Neural progenitor cell (in vitro differentiated cells): ENCODE data around the gene RREB1. TPM values are rescaled to one million over a fixed set of nuclear protein-coding genes. Genes with fewer than 3 reads are reported as not detected.
A peak's percentile ranks its signal among the peaks of the same experiment; 100 is the strongest.

Experiments used
- DNase-seq: peaks from one replicate; pipeline ENCODE4 v3.0.0-alpha.2; 2016; ENCODE audit warnings: low spot score
- H2AFZ ChIP-seq: fragments of 200-600 bp; sonication (generic); replicated peaks from 2 replicates; pipeline ENCODE4 v1.6.1; 2016; ENCODE audit warnings: antibody characterized with exemption
- H3F3A ChIP-seq: fragments of 200-600 bp; sonication (generic); 2 replicates; pipeline ENCODE4 v1.6.1; 2016; ENCODE audit warnings: antibody characterized with exemption, low read depth
- H3K27ac ChIP-seq: fragments of 200-600 bp; sonication (generic); 2 replicates; pipeline ENCODE4 v1.5.1; 2016; ENCODE audit warnings: mild to moderate bottlenecking
- H3K27me3 ChIP-seq: fragments of 200-600 bp; sonication (generic); 2 replicates; pipeline ENCODE4 v1.6.1; 2016; ENCODE audit warnings: mild to moderate bottlenecking, moderate library complexity
- H3K36me3 ChIP-seq: fragments of 200-600 bp; sonication (generic); 2 replicates; pipeline ENCODE4 v1.5.1; 2016
- H3K4me1 ChIP-seq: fragments of 200-600 bp; sonication (generic); 2 replicates; pipeline ENCODE4 v1.6.1; 2016; ENCODE audit warnings: mixed run types
- H3K4me2 ChIP-seq: fragments of 200-600 bp; sonication (generic); 2 replicates; pipeline ENCODE4 v1.6.1; 2016
- H3K4me3 ChIP-seq: fragments of 200-600 bp; sonication (generic); 2 replicates; pipeline ENCODE4 v1.5.1; 2016
- H3K79me2 ChIP-seq: fragments of 200-600 bp; sonication (generic); 2 replicates; pipeline ENCODE4 v1.6.1; 2016; ENCODE audit warnings: low read depth
- H3K9ac ChIP-seq: fragments of 200-600 bp; sonication (generic); 2 replicates; pipeline ENCODE4 v1.6.1; 2016
- H3K9me3 ChIP-seq: fragments of 200-600 bp; sonication (generic); 2 replicates; pipeline ENCODE4 v1.5.1; 2016; ENCODE audit warnings: low read depth
- H4K20me1 ChIP-seq: fragments of 200-600 bp; sonication (generic); 2 replicates; pipeline ENCODE4 v1.6.1; 2016; ENCODE audit warnings: low read depth
- H3K27ac Mint-ChIP-seq: 3 replicates; pipeline ENCODE4 v1.8.0; 2021; ENCODE audit warnings: mixed read lengths
- H3K27me3 Mint-ChIP-seq: 2 replicates; pipeline ENCODE4 v1.8.0; 2022; ENCODE audit warnings: low read depth, mild to moderate bottlenecking, inconsistent platforms, moderate library complexity, mixed read lengths; ENCODE audit not compliant: insufficient read depth
- H3K36me3 Mint-ChIP-seq: 3 replicates; pipeline ENCODE4 v1.8.0; 2021; ENCODE audit warnings: mixed read lengths
- H3K4me1 Mint-ChIP-seq: 3 replicates; pipeline ENCODE4 v1.8.0; 2021; ENCODE audit warnings: mixed read lengths
- H3K4me3 Mint-ChIP-seq: 3 replicates; pipeline ENCODE4 v1.8.0; 2021; ENCODE audit warnings: mild to moderate bottlenecking, moderate library complexity, mixed read lengths
- H3K9me3 Mint-ChIP-seq: 3 replicates; pipeline ENCODE4 v1.8.0; 2020; ENCODE audit warnings: mixed read lengths
- EZH2 ChIP-seq: fragments of 200-600 bp; sonication (generic); IDR thresholded peaks from 2 replicates; pipeline ENCODE4 v1.6.1; 2017; ENCODE audit warnings: antibody characterized with exemption, mild to moderate bottlenecking, moderate library complexity
- EZH2phosphoT487 ChIP-seq: fragments of 200-600 bp; sonication (generic); IDR thresholded peaks from 2 replicates; pipeline ENCODE4 v1.6.1; 2017; ENCODE audit warnings: antibody characterized with exemption
- total RNA-seq: library from RNA; depleted of rRNA; stranded (reverse); fragments of >200 nt; gene quantifications from 2 replicates; pipeline ENCODE4 v1.2.3, GENCODE V29; 2015; ENCODE audit warnings: low replicate concordance
- TF ChIP-seq, protein P1 (sequence below): fragments of 200-600 bp; sonication (generic); IDR thresholded peaks from 2 replicates; pipeline ENCODE4 v1.5.1; 2017; ENCODE audit warnings: antibody characterized with exemption, mild to moderate bottlenecking

Gene RREB1
- total RNA-seq, 1 donor from 2014 or later, result 12.1 TPM

DNA sequence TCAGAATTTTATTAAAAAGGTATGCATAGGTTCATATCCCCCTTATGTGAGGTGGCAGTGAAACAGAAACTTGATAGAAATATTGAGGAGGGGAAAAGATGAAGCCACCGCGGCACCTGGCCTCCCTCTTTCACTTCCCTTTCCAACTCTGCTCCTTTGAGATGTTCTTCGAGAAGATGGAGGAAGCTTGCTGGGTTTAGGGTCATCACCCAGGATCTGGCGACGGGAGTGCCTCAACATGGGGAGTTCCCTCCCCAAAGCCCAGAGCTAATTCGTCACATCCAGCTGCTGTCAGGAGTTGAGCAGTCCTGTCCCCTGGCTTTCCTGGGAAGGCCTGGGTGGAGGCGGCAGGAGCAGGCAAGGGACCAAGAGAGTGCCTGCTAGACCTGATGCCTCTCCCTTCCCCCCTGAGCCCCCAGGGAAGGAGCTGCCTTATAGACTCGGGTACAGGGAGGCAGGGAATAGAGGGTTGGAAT, 29.1 kb downstream of the RREB1 start:
- no peaks in the 10 kb centered on the region for H3K9me3 Mint-ChIP-seq
- peaks cover 44% of the 10 kb centered on the region for H3K4me1 Mint-ChIP-seq

DNA sequence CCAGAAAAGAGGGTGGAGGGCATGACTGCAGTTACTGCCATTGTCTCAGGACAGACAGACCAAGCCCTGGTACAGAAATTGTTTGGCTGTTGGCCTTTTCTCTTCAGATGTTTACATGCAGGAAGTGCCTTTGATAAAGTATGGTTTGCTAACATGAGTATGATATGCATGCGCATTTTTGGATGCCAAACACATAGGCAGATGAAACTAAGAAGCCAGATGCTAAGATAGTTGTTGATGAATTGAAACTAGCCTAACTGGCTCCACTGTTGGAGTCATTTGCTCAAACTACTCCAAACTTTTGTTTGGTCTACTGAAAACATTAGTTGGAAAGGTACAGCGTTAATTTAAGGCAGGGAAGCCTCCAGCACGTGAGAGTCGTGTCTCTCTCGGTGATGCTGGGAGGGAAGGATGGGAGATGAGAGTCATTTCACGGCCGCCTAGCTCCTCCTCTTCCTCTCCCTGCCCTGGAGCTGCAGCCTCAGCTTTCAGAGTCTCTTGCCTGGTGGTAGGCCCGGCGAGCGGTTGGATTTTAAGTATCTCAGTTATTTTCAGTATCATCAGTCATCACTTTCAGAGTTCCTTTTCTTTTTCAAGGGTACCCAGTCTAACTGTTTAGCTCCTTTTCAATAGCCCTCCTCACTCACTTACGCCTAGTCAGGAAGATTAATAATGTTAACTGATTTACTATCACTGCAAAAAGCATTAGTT, 29.7 kb downstream of the RREB1 start:
- peaks cover 9% of the 10 kb centered on the region for H3K27me3 ChIP-seq
- H3K4me1 Mint-ChIP-seq, result peaks cover 44% of the 10 kb centered on the region
- H3K9me3 ChIP-seq, result no peaks in the 10 kb centered on the region
- H3K4me1 ChIP-seq, result peaks cover 42% of the 10 kb centered on the region
- H3K36me3 Mint-ChIP-seq, result no peaks in the 10 kb centered on the region
- peaks cover 58% of the 10 kb centered on the region for H3K79me2 ChIP-seq
- no peak overlapping the region for H2AFZ ChIP-seq
- H3K27ac Mint-ChIP-seq, result peak overlapping the region; percentile 64
- no peaks in the 10 kb centered on the region for H3K36me3 ChIP-seq
- peak overlapping the region; percentile 33 for H3K4me2 ChIP-seq
- peaks cover 69% of the 10 kb centered on the region for H4K20me1 ChIP-seq
- peak; percentile 48 for DNase-seq
- H3K27me3 Mint-ChIP-seq, result peaks cover 4% of the 10 kb centered on the region
- no peak overlapping the region for H3K4me3 ChIP-seq
- peak overlapping the region; percentile 74 for H3K4me3 Mint-ChIP-seq
- H3F3A ChIP-seq, result peaks cover 38% of the 10 kb centered on the region
- no peak overlapping the region for H3K9ac ChIP-seq
- H3K27ac ChIP-seq, result no peak overlapping the region
- H3K9me3 Mint-ChIP-seq, result no peaks in the 10 kb centered on the region
- no peak for TF ChIP-seq EZH2phosphoT487
- TF ChIP-seq EZH2, result no peak
- TF ChIP-seq, protein P1, sequence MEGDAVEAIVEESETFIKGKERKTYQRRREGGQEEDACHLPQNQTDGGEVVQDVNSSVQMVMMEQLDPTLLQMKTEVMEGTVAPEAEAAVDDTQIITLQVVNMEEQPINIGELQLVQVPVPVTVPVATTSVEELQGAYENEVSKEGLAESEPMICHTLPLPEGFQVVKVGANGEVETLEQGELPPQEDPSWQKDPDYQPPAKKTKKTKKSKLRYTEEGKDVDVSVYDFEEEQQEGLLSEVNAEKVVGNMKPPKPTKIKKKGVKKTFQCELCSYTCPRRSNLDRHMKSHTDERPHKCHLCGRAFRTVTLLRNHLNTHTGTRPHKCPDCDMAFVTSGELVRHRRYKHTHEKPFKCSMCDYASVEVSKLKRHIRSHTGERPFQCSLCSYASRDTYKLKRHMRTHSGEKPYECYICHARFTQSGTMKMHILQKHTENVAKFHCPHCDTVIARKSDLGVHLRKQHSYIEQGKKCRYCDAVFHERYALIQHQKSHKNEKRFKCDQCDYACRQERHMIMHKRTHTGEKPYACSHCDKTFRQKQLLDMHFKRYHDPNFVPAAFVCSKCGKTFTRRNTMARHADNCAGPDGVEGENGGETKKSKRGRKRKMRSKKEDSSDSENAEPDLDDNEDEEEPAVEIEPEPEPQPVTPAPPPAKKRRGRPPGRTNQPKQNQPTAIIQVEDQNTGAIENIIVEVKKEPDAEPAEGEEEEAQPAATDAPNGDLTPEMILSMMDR, result no peak

More for the DNA sequence above, 29.1 kb downstream of the RREB1 start:
- no peaks in the 10 kb centered on the region for H3K36me3 Mint-ChIP-seq
- TF ChIP-seq EZH2phosphoT487 (no peak), EZH2 (no peak)
- TF ChIP-seq, protein P1, result no peak
- no peak overlapping the region for H3K27ac ChIP-seq
- H3K36me3 ChIP-seq, result no peaks in the 10 kb centered on the region
- peak overlapping the region; percentile 33 for H3K4me2 ChIP-seq
- H3K4me1 ChIP-seq, result peaks cover 42% of the 10 kb centered on the region
- H3K79me2 ChIP-seq, result peaks cover 58% of the 10 kb centered on the region
- H4K20me1 ChIP-seq, result peaks cover 75% of the 10 kb centered on the region
- no peak overlapping the region for H3K4me3 Mint-ChIP-seq
- peaks cover 4% of the 10 kb centered on the region for H3K27me3 Mint-ChIP-seq
- no peak overlapping the region for H3K4me3 ChIP-seq
- no peak overlapping the region for H2AFZ ChIP-seq
- peaks cover 38% of the 10 kb centered on the region for H3F3A ChIP-seq
- H3K27me3 ChIP-seq, result peaks cover 9% of the 10 kb centered on the region
- no peaks in the 10 kb centered on the region for H3K9me3 ChIP-seq
- H3K9ac ChIP-seq, result no peak overlapping the region
- DNase-seq, result no peak
- H3K27ac Mint-ChIP-seq, result peak overlapping the region; percentile 22

DNA sequence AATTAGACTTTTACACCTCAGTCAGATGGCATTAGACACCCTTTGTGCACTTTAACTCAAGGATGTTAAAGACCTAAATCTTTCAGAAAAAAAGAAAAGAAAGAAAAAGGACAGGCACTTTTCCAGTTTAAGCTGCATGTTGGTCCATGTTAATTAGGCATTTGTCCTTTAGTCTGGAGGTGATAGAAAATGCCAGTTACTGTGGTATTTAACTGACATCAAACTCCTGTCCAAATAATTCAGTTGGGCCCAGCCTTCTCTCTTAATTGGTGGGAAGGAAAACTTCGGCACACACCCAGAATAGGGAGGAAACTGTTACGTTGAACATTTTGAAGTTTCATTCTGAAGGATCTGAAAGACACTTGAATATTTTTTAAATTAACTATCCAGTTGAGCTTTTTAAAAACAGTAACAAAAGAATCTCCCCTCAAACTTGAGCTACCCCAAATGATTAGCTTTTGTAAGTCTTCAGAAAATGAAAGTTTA, 30.3 kb downstream of the RREB1 start:
- H3K4me3 ChIP-seq, result no peak overlapping the region
- H3K4me1 ChIP-seq, result peaks cover 45% of the 10 kb centered on the region
- no peak overlapping the region for H3K27ac ChIP-seq
- H3K4me3 Mint-ChIP-seq, result peak overlapping the region; percentile 74
- H3K9me3 Mint-ChIP-seq, result no peaks in the 10 kb centered on the region
- DNase-seq, result no peak
- H2AFZ ChIP-seq, result no peak overlapping the region
- peaks cover 38% of the 10 kb centered on the region for H3F3A ChIP-seq
- H4K20me1 ChIP-seq, result peaks cover 67% of the 10 kb centered on the region
- peak overlapping the region; percentile 33 for H3K4me2 ChIP-seq
- H3K36me3 ChIP-seq, result no peaks in the 10 kb centered on the region
- H3K9ac ChIP-seq, result no peak overlapping the region
- H3K27me3 Mint-ChIP-seq, result peaks cover 5% of the 10 kb centered on the region
- H3K36me3 Mint-ChIP-seq, result no peaks in the 10 kb centered on the region
- H3K9me3 ChIP-seq, result no peaks in the 10 kb centered on the region
- no peak for TF ChIP-seq EZH2
- TF ChIP-seq EZH2phosphoT487, result no peak
- TF ChIP-seq, protein P1, result no peak
- peaks cover 56% of the 10 kb centered on the region for H3K79me2 ChIP-seq
- no peak overlapping the region for H3K27ac Mint-ChIP-seq
- peaks cover 49% of the 10 kb centered on the region for H3K4me1 Mint-ChIP-seq
- peaks cover 9% of the 10 kb centered on the region for H3K27me3 ChIP-seq
